Upper lobe of left lung (tissue), 4 donors: ENCODE data around the gene CERS1.

Source experiments
- EP300 ChIP-seq, 4 donors: sonication (generic); formaldehyde crosslinking; IDR thresholded peaks; one replicate each; pipeline ENCODE4 v1.5.1; 2017; ENCODE audit warnings: antibody characterized with exemption in 4 of 4, control low read depth in 2 of 4
- POLR2A ChIP-seq, 4 donors: fragments of 450-650 bp; IDR thresholded peaks; one replicate each; pipeline ENCODE4 v1.5.1; 2016 to 2017; ENCODE audit warnings: antibody characterized with exemption in 4 of 4, mild to moderate bottlenecking in 2 of 4
- POLR2AphosphoS5 ChIP-seq, 2 donors: sonication (generic); formaldehyde crosslinking; IDR thresholded peaks; one replicate each; pipeline ENCODE4 v1.5.1; 2017; ENCODE audit warnings: antibody characterized with exemption in 2 of 2
- TF ChIP-seq, protein P1 (sequence below), 6 experiments: fragments of 450-650 bp in 4 of 6; fragments of 200-600 bp in 2 of 6; sonication (generic) in 2 of 6; IDR thresholded peaks; one replicate each; pipeline ENCODE4 v1.5.1; 2016 to 2019; ENCODE audit warnings: antibody characterized with exemption in 6 of 6

- TF ChIP-seq POLR2A (IDR thresholded peaks at IDR 0.05) (no peak), EP300 (IDR thresholded peaks at IDR 0.05) (no peak), POLR2AphosphoS5 (IDR thresholded peaks at IDR 0.05) (no peak)
- TF ChIP-seq, protein P1, sequence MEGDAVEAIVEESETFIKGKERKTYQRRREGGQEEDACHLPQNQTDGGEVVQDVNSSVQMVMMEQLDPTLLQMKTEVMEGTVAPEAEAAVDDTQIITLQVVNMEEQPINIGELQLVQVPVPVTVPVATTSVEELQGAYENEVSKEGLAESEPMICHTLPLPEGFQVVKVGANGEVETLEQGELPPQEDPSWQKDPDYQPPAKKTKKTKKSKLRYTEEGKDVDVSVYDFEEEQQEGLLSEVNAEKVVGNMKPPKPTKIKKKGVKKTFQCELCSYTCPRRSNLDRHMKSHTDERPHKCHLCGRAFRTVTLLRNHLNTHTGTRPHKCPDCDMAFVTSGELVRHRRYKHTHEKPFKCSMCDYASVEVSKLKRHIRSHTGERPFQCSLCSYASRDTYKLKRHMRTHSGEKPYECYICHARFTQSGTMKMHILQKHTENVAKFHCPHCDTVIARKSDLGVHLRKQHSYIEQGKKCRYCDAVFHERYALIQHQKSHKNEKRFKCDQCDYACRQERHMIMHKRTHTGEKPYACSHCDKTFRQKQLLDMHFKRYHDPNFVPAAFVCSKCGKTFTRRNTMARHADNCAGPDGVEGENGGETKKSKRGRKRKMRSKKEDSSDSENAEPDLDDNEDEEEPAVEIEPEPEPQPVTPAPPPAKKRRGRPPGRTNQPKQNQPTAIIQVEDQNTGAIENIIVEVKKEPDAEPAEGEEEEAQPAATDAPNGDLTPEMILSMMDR (IDR thresholded peaks at IDR 0.05): no peak
Observed at GRCh38 chr19:18931316-18932162, 35.6 kb upstream of the CERS1 start.
